Measurements from ENCODE around the gene MLPH.

The MLPH gene

GRCh38 chr2:237572742-237573101 is 85.7 kb downstream of the MLPH start:
- no peak for DNase-seq

- no peak for DNase-seq
Measured at GRCh38 chr2:237573721-237574415, 86.8 kb downstream of the MLPH start.

- DNase-seq: no peak
Measured at GRCh38 chr2:237574467-237574866, 87.4 kb downstream of the MLPH start.

- no peak for DNase-seq
Measured at GRCh38 chr2:237574894-237575868, 88.1 kb downstream of the MLPH start.

GRCh38 chr2:237575869-237576862 is 89.1 kb downstream of the MLPH start:
- DNase-seq: no peak

- no peak for DNase-seq
Measured at GRCh38 chr2:237576974-237577373, 89.9 kb downstream of the MLPH start.

GRCh38 chr2:237577458-237577857 is 90.4 kb downstream of the MLPH start:
- DNase-seq: no peak

- DNase-seq: no peak
Measured at GRCh38 chr2:237577956-237578870, 91.2 kb downstream of the MLPH start.

GRCh38 chr2:237581326-237581725 is 94.3 kb downstream of the MLPH start:
- no peak for DNase-seq

GRCh38 chr2:237581751-237582746 is 95.0 kb downstream of the MLPH start:
- DNase-seq: peak; percentile 52

GRCh38 chr2:237583385-237584295 is 96.6 kb downstream of the MLPH start:
- DNase-seq: no peak

- DNase-seq: no peak
Measured at GRCh38 chr2:237585590-237586221, 98.7 kb downstream of the MLPH start.

GRCh38 chr2:237588044-237588696 is 101.1 kb downstream of the MLPH start:
- DNase-seq: no peak

- no peak for DNase-seq
Measured at GRCh38 chr2:237590272-237591140, 103.5 kb downstream of the MLPH start, which contains the start of gene RAB17. TSS of gene RAB17 (minus strand) at chr2:237590734. CDS start at chr2:237586154, 4,580 bp downstream.

- DNase-seq: no peak
Measured at GRCh38 chr2:237591141-237591881, 104.3 kb downstream of the MLPH start.

GRCh38 chr2:237592425-237592980 is 105.5 kb downstream of the MLPH start:
- DNase-seq: no peak

All from NCI-H1694 treated with DMSO at 0.1 percent for 48 hours (cell line).